GM11168 (cell line): ENCODE results near the gene LZTR1.
"Not testable (repeated sequence)": the region's sequence is repeated elsewhere in the genome, so short reads cannot be mapped to it uniquely, and the experiment has no call there.

ENCODE experiments used
- in situ Hi-C: fragments of 300-500 bp; cut with MboI; formaldehyde crosslinking; loops from one replicate; pipeline ENCODE4 v1.12.0; 2022; ENCODE audit warnings: low sequenced_read_pairs; ENCODE audit not compliant: unreplicated experiment

Gene LZTR1

DNA sequence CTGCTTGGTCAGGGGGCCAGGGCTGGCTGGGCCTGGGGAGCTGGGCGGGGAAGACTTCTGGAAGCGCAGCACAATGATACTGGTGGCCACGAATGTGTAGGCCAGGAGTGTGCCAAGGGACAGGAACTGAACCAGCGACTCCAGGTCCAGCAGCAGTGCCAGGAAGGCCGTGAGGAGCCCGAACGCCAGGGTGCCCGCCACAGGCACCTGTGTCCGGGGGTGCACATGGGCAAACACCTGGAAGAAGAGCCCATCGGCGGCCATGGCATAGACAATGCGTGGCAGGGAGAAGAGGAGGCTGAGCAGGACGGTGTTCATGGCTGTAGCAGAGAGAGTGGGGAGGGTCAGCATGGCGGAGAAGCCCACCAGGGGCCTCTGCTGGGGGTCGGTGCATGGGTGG, 47.9 kb downstream of the LZTR1 start:
- in situ Hi-C loops, result no loop called here

DNA sequence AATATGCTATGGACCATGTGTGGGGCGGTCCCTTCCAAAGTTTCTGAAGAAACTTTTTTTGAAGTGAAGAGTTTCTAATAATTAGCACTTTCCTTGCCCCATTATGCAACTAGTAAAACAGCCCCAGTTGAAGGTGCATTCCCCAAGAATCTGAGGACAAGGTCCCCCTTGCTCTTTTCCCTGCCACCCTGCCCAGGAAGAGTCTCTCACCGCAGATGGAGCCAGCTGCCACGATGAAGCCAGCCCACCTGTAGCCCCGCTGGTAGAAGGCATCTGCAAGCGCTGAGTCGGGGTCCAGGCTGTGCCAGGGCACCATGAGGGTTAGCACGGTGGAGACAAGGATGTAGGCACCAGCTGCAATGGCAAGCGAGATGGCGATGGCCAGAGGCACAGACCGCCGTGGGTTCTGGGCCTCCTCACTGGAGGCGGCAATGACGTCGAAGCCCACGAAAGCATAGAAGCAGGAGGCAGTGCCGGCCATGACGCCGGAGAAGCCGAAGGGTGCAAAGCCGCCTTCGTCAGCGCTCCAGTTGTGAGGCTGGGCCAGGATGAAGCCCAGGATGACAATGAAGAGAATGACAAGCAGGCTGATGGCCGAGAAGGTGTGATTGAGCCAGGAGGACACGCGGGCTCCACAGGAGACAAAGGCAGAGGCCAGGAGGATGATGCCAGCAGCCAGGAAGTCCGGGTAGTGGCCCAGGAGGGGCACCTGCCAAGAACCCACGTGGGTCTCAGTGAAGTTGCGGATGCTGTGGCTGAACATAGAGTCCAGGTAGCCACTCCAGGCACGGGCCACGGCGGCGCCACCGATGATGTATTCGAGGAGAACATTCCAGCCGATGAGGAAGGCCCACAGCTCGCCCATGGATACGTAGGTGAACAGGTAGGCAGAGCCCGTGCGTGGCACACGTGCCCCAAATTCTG, 48.8 kb downstream of the LZTR1 start:
- in situ Hi-C loops, result no loop called here

DNA sequence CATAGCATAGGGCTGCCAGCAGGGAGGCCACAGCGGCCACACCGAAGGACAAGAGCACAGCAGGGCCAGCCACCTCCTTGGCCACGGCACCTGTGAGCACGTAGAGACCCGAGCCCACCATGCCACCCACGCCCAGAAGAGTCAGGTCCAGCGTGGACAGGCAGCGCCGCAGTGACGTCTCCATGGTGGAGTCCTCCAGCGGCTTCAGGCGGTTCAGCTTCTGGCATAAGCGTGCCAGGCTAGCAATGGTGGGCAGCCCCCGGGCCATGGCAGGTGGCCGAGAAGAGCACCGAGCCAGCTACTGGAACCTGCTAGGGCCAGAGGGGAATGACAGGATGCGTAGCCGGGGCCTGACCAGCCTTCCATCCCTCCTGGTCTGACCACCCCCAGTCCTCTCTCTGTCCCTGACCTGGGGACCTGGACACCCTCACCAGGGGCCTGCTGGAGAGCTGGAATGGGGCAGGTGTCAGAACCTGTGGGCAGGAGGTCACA, 49.5 kb downstream of the LZTR1 start:
- in situ Hi-C loops, result no loop called here

DNA sequence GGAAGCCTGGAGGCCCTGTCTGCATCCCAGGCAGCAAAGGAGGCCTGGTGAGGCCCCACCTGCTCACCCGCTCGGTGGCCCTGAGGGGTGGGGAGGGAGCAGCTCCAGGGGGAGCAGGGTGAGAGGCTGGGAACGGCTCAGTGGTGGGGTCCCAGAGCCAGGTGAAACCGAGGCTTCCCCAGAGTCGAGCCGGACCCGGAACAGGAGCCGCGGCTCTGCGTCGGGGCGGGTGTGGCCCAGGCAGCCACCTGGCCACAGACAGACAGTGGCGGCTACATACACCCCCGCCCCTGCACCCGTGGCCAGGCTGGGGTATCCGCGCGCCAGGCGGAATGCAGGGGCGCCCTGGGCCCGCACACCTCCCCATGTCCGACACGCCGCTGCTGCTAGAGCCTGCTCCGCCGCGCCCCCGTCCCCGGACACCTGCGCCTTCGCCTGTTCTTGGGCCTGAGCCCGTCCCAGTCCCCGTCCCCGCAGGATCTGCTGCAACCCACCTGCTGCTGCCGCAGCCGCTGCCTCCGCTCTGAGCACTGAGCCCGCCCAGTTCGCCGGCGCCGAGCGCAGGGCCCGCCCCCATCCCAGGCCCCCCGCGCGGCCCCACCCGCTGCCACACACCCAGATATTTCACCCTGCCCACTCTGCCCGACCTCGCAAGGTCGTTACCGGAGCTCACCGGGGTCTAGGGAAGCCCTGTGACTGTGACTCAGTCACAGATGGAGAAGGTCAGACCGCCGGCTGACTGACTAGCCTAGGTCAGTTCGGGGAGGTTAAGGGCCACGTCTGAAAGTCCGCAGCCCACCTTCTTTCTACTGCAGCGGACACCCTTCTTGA, 50.2 kb downstream of the LZTR1 start, which contains the start of gene SLC7A4:
Gene SLC7A4 (minus strand): TSS at position 525 of the 831 bp plus-strand sequence. CDS start 749 bp downstream, outside the sequence.
- in situ Hi-C loops, result no loop called here

DNA sequence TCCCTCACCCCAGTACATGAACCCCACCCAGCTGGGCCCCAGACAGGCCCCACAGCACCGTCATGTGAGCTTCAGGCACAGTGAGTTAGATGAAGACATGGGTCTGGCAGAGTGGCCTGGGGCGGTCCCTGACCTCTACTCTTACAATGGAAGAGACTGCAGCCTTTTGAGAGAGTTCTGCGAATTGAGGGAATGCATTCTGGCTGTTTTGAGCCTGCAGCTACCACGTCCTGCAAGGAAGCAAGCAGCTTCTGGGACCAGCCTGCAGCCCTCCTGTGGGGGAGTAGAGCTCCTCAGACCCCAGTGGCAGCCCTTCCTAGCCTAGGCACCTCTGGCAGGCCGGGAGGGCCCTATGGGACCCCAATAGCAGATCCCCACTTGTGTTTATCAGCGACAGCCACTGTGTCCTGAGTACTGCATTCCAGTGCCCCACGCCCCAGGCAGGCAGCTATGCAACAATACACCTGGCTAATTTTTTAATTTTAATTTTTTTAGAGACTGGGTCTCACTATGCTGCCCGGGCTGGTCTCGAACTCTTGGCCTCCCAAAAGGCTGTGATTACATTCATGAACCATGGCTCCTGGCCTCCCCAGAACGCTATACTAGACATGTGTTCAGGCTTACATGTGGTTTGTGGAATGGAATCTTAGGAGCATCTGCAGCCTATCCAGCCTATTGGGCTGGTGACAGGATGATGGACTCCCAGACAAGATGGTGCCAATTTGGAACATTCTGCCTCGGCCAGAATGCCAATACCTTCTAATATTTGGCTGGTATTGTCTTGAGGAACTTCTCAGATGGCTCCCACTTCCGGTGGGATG, 51.0 kb downstream of the LZTR1 start:
- in situ Hi-C loops, result no loop called here

DNA sequence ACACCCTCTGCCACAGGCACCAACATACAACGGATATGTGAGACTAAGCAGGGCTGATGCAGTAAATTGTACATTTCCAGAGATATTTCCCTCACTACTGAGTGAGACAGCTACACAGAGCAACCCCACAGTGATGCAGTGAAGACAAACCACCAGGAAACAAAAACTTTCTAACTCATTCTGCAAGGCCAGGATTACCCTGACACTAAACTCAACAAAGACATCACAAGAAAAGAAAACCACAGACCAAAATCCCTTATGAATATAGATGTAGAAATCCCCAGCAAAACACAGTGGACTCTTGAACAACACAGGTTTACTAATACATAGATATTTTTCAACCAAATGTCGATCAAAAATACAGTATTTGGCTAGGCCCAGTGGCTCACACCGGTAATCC, 51.8 kb downstream of the LZTR1 start:
- in situ Hi-C loops, result no loop called here

DNA sequence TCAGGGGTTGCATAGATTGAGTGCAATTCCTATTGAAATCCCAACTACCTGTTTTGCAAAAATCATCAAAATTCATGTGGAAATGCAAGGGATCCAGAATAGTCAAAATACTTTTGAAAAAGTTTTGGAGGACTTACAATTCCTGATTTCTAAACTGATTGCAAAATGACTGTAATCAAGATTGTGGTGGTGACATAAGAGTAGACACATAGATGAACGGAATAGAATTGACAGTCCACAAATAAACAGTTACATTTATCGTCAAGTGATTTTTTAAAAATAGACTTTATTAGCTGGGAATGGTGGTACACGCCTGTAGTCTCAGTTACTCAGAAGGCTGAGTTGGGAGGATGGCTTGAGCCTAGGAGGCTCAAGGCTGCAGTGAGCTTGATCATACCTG, 52.9 kb downstream of the LZTR1 start:
- in situ Hi-C loops, result no loop called here

DNA sequence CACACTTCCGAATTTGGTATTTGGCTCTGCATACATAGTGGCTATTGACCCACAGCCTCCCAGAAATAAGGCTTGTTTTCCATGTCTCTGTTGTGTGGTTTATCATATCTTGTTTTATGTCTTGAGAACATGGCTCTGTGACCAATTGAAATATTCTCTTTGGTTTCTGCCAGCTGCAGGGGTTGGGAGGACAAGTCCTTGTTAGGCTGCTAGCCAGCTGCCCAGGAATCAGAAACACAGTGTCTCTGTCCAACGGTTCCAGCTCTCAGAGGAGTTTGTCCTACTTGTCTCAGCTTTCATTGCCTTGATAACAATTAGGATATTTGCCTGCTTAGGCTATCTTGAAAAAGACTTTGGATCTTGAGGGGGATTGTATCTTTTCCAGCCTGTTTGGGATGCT, 56.3 kb downstream of the LZTR1 start:
- in situ Hi-C loops, result no loop called here

DNA sequence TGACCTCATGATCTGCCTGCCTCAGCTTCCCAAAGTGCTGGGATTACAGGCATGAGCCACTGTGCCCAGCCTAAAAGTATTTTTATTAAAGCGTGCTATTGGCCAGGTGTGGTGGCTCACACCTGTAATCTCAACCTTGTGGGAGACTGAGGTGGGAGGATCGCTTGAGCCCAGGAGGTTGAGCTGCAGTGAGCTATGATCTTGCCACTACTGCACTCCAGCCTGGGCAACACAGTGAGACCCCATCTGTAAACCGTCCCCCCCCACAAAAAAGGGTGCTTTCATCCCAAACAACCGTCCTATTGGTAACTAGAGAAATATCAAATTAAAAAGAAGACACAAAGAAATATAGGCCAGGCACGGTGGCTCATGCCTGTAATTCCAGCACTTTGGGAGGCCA, 57.1 kb downstream of the LZTR1 start:
- in situ Hi-C loops, result not testable (repeated sequence)

DNA sequence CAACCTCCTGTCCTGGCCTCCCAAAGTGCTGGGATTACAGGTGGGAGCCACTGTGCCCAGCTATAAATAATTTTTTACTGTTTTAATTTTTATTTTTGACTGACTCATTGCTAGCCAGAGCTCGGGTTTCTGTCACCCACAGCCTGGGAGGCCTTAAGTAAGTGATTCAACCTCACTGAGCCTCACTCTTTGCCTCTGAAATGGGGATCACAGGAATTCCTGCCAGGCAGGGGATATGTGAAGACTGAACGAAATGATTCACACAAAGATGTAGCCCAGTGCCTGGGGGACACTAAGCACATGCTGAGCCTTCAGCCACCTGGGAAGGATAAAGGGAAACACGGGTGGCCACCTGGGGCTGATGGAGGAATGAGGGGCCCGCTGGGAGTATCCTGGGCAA, 59.8 kb downstream of the LZTR1 start:
- in situ Hi-C loops, result no loop called here

DNA sequence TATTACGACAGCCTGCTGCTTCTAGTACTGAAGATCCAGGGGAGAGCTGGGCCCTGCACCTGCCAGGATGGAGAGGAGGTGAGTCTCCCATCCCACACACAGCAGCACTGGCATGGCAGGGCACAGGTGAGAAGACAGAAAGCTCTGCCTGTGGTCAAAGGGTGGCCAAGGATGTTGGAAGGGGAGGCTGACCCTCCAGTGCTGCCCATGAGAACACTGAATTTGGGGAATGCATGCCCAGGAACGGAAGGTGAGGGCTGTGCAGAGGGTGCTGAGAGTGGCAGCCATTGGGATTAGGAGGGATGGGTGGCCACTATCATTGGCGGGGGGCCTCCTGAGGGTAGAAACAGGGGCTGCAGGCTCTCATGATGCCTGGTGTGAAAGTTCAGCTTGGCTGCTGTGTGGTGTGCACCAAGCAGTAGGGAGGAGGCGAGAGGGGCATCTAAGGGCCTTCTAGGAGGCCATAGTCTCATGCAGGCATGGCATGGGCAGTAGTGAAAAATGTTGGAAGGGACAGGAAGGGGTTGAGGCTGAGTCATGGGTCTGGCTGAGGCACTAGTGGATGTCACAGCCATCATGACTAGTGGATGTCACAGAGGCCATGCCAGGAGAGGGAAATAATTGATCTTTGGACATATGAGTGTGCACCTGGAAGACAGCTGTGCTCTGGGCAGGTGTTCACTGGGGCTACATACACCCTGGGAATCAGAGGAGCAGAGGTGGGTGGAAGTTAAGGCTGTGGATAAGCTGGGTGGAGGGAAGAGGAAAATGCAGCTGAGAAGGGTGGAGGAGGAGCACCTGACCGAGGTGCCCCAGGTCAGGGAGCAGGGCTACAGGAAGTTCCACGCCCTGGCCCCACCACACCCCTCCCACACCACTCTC, 61.1 kb downstream of the LZTR1 start:
- in situ Hi-C loops, result no loop called here

DNA sequence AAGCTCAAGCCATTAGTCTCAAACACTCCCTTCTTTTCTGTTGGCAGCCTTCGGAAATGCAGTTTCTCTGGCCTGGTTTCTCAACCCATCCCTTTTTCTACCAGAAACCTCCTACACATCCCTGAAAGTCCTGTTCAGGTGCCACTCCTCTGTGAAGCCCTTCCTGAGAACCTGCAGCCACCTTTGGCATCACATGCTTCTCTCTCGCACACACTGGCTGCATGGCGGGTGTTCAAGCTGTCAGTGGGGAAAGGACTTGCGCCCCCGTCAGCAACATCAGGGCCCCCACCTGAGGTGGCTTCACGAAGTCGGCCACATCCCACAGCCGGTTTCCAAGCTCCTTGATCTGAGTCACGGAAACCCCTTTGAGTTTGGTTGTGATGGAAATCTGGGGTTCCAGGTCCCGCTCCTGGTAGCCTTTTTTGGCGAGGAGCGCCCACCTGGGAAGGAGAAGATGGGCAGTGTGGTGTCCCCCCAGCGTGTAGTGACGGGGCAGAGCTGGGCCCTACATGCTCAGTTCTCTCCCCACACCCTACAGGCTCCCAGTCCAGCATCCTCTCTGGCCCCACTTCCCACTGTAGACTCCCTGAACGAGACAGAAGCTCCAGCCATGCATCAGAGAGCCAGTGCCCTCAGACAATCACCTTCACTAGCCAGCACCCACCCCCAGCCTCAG, 61.9 kb downstream of the LZTR1 start:
- in situ Hi-C loops, result no loop called here

DNA sequence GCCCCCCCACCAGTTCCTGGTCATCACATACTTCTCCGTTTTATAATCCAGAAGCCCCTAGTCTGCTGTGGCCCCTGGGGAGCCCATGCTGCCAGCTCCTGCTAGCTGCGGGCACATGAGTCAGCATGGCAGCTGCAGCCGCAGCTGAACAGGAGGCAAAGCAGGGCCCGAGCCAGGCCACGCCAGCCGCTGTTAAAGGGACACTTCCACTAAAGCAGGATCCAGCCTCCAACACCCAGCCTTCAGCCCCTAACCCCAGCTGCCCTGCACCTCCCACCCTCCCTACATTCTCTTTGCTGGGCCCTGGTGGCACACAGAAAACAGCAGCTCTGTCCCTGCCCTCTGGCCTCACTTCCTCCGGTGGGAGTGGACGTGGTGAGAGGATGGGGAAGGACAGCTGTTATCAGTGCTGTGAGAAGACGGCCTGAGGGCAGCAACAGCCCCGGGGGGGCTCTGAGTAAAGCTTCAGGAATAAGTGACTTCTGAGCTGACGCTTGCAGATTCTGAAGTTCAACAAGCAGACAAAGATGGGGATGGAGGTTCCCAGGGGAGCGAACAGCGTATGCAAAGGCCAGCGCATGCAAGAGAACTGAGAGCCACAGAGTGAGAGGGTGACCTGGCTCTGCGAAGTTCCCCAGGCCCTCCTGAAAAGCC, 63.0 kb downstream of the LZTR1 start:
- in situ Hi-C loops, result no loop called here

DNA sequence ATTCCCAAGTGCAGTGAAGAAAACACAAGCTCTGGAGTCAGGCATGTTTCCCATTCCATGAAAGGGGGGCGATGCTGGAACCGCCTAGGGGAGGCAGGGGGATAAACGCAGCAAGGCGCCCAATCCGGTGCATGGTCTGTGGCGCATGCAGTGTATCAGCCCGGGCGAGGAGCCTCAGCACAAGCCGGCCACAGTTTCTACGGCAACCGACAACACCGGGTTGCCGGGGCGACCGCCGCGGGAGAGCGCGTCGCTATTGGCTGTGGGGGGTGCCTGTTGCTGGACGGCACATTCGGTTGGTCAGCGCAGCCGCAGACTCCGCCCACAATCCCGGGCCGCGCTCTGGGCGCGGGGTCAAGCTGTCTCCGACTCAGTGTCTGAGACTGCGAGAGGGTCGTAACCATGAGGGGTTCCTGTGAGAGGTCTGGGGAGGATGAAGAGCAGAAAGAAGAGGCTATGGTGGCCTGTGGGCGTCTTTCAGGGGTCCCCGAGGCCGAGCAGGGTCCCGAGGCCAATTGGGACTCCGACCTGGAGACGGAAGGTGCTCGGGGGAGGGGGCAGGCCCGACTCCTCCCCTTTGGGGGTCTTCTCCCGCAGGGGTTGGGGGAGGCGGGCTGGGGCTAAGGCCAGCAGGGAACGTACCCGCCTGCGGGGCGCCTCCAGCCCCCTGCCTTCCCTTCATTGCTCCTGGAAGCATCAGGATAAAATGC, 63.6 kb downstream of the LZTR1 start, which contains the start of gene LRRC74B:
Gene LRRC74B (plus strand): TSS at position 362 of the 710 bp plus-strand sequence. CDS start 41 bp downstream, at position 403.
- in situ Hi-C loops, result no loop called here

DNA sequence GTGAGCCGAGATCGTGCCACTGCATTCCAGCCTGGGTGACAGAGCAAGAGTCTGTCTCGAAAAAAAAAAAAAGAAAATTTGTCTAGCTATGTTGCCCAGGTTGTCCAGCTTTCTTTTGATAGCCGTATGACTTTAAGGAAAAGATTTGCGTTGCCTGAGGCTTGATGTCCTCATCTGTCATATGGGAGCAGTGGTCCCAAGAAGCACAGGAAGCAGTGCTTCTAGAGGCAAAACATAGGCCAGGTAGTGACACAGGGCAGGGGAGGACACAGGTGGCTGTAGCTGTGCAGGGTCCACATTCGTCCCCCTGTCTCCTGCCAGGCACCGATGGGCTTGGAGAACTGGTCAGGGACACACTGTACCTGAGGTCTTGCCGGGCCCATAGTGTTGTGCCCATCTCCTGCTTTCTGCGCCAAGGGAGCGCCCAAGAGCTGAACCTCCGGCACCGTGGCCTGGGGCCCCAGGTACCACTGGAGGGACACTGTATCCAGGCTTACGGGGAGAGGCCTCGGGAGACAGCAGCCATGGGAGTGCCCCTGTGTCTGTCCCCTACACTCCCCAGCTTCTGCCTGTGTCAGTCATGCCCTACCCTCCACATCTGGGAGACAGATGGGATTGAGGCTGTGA, 65.1 kb downstream of the LZTR1 start:
- in situ Hi-C loops, result no loop called here

DNA sequence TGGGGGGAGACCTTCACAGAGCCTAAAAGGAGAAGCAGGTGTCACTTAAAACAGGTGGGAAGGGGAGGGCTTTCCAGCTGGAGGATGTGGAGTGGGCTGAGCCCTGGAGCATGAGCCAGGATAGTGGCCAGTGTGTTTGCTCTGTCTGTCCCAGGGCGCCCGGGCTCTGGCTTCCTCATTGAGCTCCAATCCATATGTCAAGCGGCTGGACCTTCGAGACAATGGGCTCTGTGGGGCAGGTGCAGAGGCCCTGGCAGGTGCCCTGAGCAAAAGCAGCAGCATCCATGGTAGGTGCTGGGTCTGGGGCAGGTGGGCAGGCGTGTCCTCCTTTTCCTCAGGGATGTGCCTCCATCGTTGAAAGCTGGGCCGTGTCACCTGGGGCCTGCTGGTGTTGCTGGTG, 65.6 kb downstream of the LZTR1 start:
- in situ Hi-C loops, result no loop called here

DNA sequence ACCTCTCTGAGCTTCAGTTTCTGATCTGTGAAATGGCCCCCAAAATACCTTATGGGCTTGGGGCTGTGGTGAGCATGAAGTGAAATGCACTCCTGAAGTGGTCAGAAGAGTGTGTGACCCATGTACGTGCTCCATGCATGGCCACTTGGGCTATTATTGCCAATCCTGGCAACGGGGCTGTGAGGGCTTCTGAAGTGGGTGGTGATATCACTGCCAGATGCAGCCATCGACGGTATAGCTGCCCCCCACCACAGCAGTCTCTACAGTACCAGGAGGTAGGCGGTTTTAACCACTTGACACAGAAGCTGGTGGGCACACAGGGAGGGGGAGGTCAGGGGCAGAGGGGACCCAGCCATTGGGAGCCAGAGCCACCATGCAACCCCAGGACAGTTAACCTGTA, 66.4 kb downstream of the LZTR1 start:
- in situ Hi-C loops, result not testable (repeated sequence)
